Measurements from ENCODE around the gene PAK5.

The PAK5 gene

GRCh38 chr20:9628589-9628988 lies 210.3 kb downstream of the PAK5 start:
- no peak overlapping the region for H3K27ac ChIP-seq (ENCODE audit: insufficient read depth in 1 of 2, low read depth in 1 of 2, low read length in 2 of 2, poor library complexity in 1 of 2, severe bottlenecking in 2 of 2)
- H3K4me3 ChIP-seq (ENCODE audit: control insufficient read depth in 1 of 7, extremely low read depth in 1 of 7, insufficient read depth in 4 of 7, low read depth in 2 of 7, low read length in 6 of 7): no peak overlapping the region
- 80% methylated on average over 1 of the region's 2 CpGs for WGBS (ENCODE audit: insufficient coverage)
- CTCF ChIA-PET: no interaction called here
- no peaks in the 10 kb centered on the region for H3K36me3 ChIP-seq (ENCODE audit: control insufficient read depth in 4 of 4, insufficient read depth in 4 of 4, low read length in 3 of 4)
- no peaks in the 10 kb centered on the region for H3K9me3 ChIP-seq (ENCODE audit: control extremely low read depth in 1 of 5, control insufficient read depth in 4 of 5, insufficient read depth in 2 of 5, low read depth in 1 of 5, low read length in 4 of 5)
- POLR2A ChIA-PET: no interaction called here
- H3K4me1 ChIP-seq (ENCODE audit: control extremely low read depth in 1 of 4, control insufficient read depth in 4 of 4, insufficient read depth in 4 of 4, low read length in 3 of 4): no peaks in the 10 kb centered on the region
- no peak for DNase-seq
- H3K27me3 ChIP-seq (replicated peaks in 2 of 5; ENCODE audit: control insufficient read depth in 4 of 5, insufficient read depth in 5 of 5, low read length in 4 of 5): peaks cover 0 to 31% (median 0%) of the 10 kb centered on the region in 5 experiments

GRCh38 chr20:9628141-9628540 lies 210.7 kb downstream of the PAK5 start:
- H3K27me3 ChIP-seq (replicated peaks in 2 of 5; ENCODE audit: control insufficient read depth in 4 of 5, insufficient read depth in 5 of 5, low read length in 4 of 5): peaks cover 0 to 31% (median 0%) of the 10 kb centered on the region in 5 experiments
- H3K4me3 ChIP-seq (ENCODE audit: control insufficient read depth in 1 of 7, extremely low read depth in 1 of 7, insufficient read depth in 4 of 7, low read depth in 2 of 7, low read length in 6 of 7): no peak overlapping the region
- no peak overlapping the region for H3K27ac ChIP-seq (ENCODE audit: insufficient read depth in 1 of 2, low read depth in 1 of 2, low read length in 2 of 2, poor library complexity in 1 of 2, severe bottlenecking in 2 of 2)
- ChIA-PET POLR2A (no interaction called here), CTCF (no interaction called here)
- H3K4me1 ChIP-seq (ENCODE audit: control extremely low read depth in 1 of 4, control insufficient read depth in 4 of 4, insufficient read depth in 4 of 4, low read length in 3 of 4): no peaks in the 10 kb centered on the region
- DNase-seq: no peak
- peaks cover 0 to under 1% (median 0%) of the 10 kb centered on the region in 5 experiments for H3K9me3 ChIP-seq (ENCODE audit: control extremely low read depth in 1 of 5, control insufficient read depth in 4 of 5, insufficient read depth in 2 of 5, low read depth in 1 of 5, low read length in 4 of 5)
- H3K36me3 ChIP-seq (ENCODE audit: control insufficient read depth in 4 of 4, insufficient read depth in 4 of 4, low read length in 3 of 4): no peaks in the 10 kb centered on the region

GRCh38 chr20:9627219-9627618 lies 211.7 kb downstream of the PAK5 start:
- Histone ChIP-seq H3K4me1 (ENCODE audit: control extremely low read depth in 1 of 4, control insufficient read depth in 4 of 4, insufficient read depth in 4 of 4, low read length in 3 of 4) (no peaks in the 10 kb centered on the region), H3K4me3 (ENCODE audit: control insufficient read depth in 1 of 7, extremely low read depth in 1 of 7, insufficient read depth in 4 of 7, low read depth in 2 of 7, low read length in 6 of 7) (no peak overlapping the region), H3K9me3 (ENCODE audit: control extremely low read depth in 1 of 5, control insufficient read depth in 4 of 5, insufficient read depth in 2 of 5, low read depth in 1 of 5, low read length in 4 of 5) (peaks cover 0 to 3% (median 0%) of the 10 kb centered on the region in 5 experiments), H3K36me3 (ENCODE audit: control insufficient read depth in 4 of 4, insufficient read depth in 4 of 4, low read length in 3 of 4) (no peaks in the 10 kb centered on the region), H3K27me3 (replicated peaks in 2 of 5; ENCODE audit: control insufficient read depth in 4 of 5, insufficient read depth in 5 of 5, low read length in 4 of 5) (peaks cover 0 to 30% (median 2%) of the 10 kb centered on the region in 5 experiments), H3K27ac (ENCODE audit: insufficient read depth in 1 of 2, low read depth in 1 of 2, low read length in 2 of 2, poor library complexity in 1 of 2, severe bottlenecking in 2 of 2) (no peak overlapping the region)
- ChIA-PET POLR2A (interaction anchor here (0.6 kb wide), 1 partner anchor 1006 kb away, joined by 4 read pairs; no protein-coding TSS in a partner anchor), CTCF (interaction anchor here (1.0 kb wide), 1 partner anchor 10 kb away, joined by 6 read pairs; no protein-coding TSS in a partner anchor)
- DNase-seq: no peak
- WGBS (ENCODE audit: insufficient coverage): 100% methylated on average over 2 of the region's 3 CpGs

GRCh38 chr20:9626357-9626756 lies 212.5 kb downstream of the PAK5 start:
- CTCF ChIA-PET: interaction anchor here (1.0 kb wide), 1 partner anchor 9 kb away, joined by 6 read pairs; no protein-coding TSS in a partner anchor
- Histone ChIP-seq H3K4me1 (ENCODE audit: control extremely low read depth in 1 of 4, control insufficient read depth in 4 of 4, insufficient read depth in 4 of 4, low read length in 3 of 4) (no peaks in the 10 kb centered on the region), H3K27me3 (replicated peaks in 2 of 5; ENCODE audit: control insufficient read depth in 4 of 5, insufficient read depth in 5 of 5, low read length in 4 of 5) (peaks cover 0 to 32% (median 2%) of the 10 kb centered on the region in 5 experiments), H3K9me3 (ENCODE audit: control extremely low read depth in 1 of 5, control insufficient read depth in 4 of 5, insufficient read depth in 2 of 5, low read depth in 1 of 5, low read length in 4 of 5) (peaks cover 0 to 3% (median 0%) of the 10 kb centered on the region in 5 experiments), H3K4me3 (ENCODE audit: control insufficient read depth in 1 of 7, extremely low read depth in 1 of 7, insufficient read depth in 4 of 7, low read depth in 2 of 7, low read length in 6 of 7) (no peak overlapping the region), H3K27ac (ENCODE audit: insufficient read depth in 1 of 2, low read depth in 1 of 2, low read length in 2 of 2, poor library complexity in 1 of 2, severe bottlenecking in 2 of 2) (no peak overlapping the region), H3K36me3 (ENCODE audit: control insufficient read depth in 4 of 4, insufficient read depth in 4 of 4, low read length in 3 of 4) (no peaks in the 10 kb centered on the region)
- peak in 2 of 3 donors; percentile 5 to 8 for DNase-seq
- POLR2A ChIA-PET: interaction anchor here (0.6 kb wide), 1 partner anchor 1005 kb away, joined by 4 read pairs; no protein-coding TSS in a partner anchor
- 100% methylated on average over 1 of the region's 3 CpGs for WGBS (ENCODE audit: insufficient coverage)

- ChIA-PET POLR2A (no interaction called here), CTCF (interaction anchor here (0.6 to 2.1 kb wide), 11 partner anchors 9 to 1932 kb away, joined by 3 to 13 read pairs (median 4); no protein-coding TSS in a partner anchor)
- H3K36me3 ChIP-seq (ENCODE audit: control insufficient read depth in 4 of 4, insufficient read depth in 4 of 4, low read length in 3 of 4): no peaks in the 10 kb centered on the region
- no peak overlapping the region for H3K4me3 ChIP-seq (ENCODE audit: control insufficient read depth in 1 of 7, extremely low read depth in 1 of 7, insufficient read depth in 4 of 7, low read depth in 2 of 7, low read length in 6 of 7)
- peaks cover 0 to 54% (median 29%) of the 10 kb centered on the region in 5 experiments for H3K27me3 ChIP-seq (replicated peaks in 2 of 5; ENCODE audit: control insufficient read depth in 4 of 5, insufficient read depth in 5 of 5, low read length in 4 of 5)
- WGBS (ENCODE audit: insufficient coverage): 80% methylated on average over 1 of the region's 5 CpGs
- H3K9me3 ChIP-seq (ENCODE audit: control extremely low read depth in 1 of 5, control insufficient read depth in 4 of 5, insufficient read depth in 2 of 5, low read depth in 1 of 5, low read length in 4 of 5): peaks cover 0 to 14% (median 4%) of the 10 kb centered on the region in 5 experiments
- H3K27ac ChIP-seq (ENCODE audit: insufficient read depth in 1 of 2, low read depth in 1 of 2, low read length in 2 of 2, poor library complexity in 1 of 2, severe bottlenecking in 2 of 2): no peak overlapping the region
- peak in 2 of 3 donors; percentile 20 to 21 for DNase-seq
- H3K4me1 ChIP-seq (ENCODE audit: control extremely low read depth in 1 of 4, control insufficient read depth in 4 of 4, insufficient read depth in 4 of 4, low read length in 3 of 4): peaks cover 0 to 6% (median 0%) of the 10 kb centered on the region in 4 experiments
Measured at GRCh38 chr20:9617940-9618339, 220.9 kb downstream of the PAK5 start.

GRCh38 chr20:9616833-9617461 lies 221.9 kb downstream of the PAK5 start:
- Histone ChIP-seq H3K9me3 (ENCODE audit: control extremely low read depth in 1 of 5, control insufficient read depth in 4 of 5, insufficient read depth in 2 of 5, low read depth in 1 of 5, low read length in 4 of 5) (peaks cover 0 to 17% (median 4%) of the 10 kb centered on the region in 5 experiments), H3K4me3 (ENCODE audit: control insufficient read depth in 1 of 7, extremely low read depth in 1 of 7, insufficient read depth in 4 of 7, low read depth in 2 of 7, low read length in 6 of 7) (no peak overlapping the region), H3K27ac (ENCODE audit: insufficient read depth in 1 of 2, low read depth in 1 of 2, low read length in 2 of 2, poor library complexity in 1 of 2, severe bottlenecking in 2 of 2) (no peak overlapping the region), H3K27me3 (replicated peaks in 2 of 5; ENCODE audit: control insufficient read depth in 4 of 5, insufficient read depth in 5 of 5, low read length in 4 of 5) (peaks cover 0 to 62% (median 31%) of the 10 kb centered on the region in 5 experiments), H3K36me3 (ENCODE audit: control insufficient read depth in 4 of 4, insufficient read depth in 4 of 4, low read length in 3 of 4) (no peaks in the 10 kb centered on the region), H3K4me1 (ENCODE audit: control extremely low read depth in 1 of 4, control insufficient read depth in 4 of 4, insufficient read depth in 4 of 4, low read length in 3 of 4) (peaks cover 0 to 6% (median 0%) of the 10 kb centered on the region in 4 experiments)
- ChIA-PET POLR2A (no interaction called here), CTCF (interaction anchor here (0.8 to 2.1 kb wide), 10 partner anchors 10 to 1933 kb away, joined by 3 to 13 read pairs (median 4); no protein-coding TSS in a partner anchor)
- DNase-seq: peak; percentile 65 to 87 (median 81)
- 8% methylated on average over 7 of the region's 10 CpGs for WGBS (ENCODE audit: insufficient coverage)

- POLR2A ChIA-PET: no interaction called here
- Histone ChIP-seq H3K27me3 (replicated peaks in 2 of 5; ENCODE audit: control insufficient read depth in 4 of 5, insufficient read depth in 5 of 5, low read length in 4 of 5) (peaks cover 0 to 63% (median 34%) of the 10 kb centered on the region in 5 experiments), H3K9me3 (ENCODE audit: control extremely low read depth in 1 of 5, control insufficient read depth in 4 of 5, insufficient read depth in 2 of 5, low read depth in 1 of 5, low read length in 4 of 5) (peaks cover 0 to 17% (median 4%) of the 10 kb centered on the region in 5 experiments), H3K4me3 (ENCODE audit: control insufficient read depth in 1 of 7, extremely low read depth in 1 of 7, insufficient read depth in 4 of 7, low read depth in 2 of 7, low read length in 6 of 7) (no peak overlapping the region), H3K4me1 (ENCODE audit: control extremely low read depth in 1 of 4, control insufficient read depth in 4 of 4, insufficient read depth in 4 of 4, low read length in 3 of 4) (peaks cover 0 to 6% (median 0%) of the 10 kb centered on the region in 4 experiments), H3K27ac (ENCODE audit: insufficient read depth in 1 of 2, low read depth in 1 of 2, low read length in 2 of 2, poor library complexity in 1 of 2, severe bottlenecking in 2 of 2) (no peak overlapping the region), H3K36me3 (ENCODE audit: control insufficient read depth in 4 of 4, insufficient read depth in 4 of 4, low read length in 3 of 4) (no peaks in the 10 kb centered on the region)
- CTCF ChIA-PET: interaction anchor here (0.8 to 2.1 kb wide), 10 partner anchors 11 to 1933 kb away, joined by 3 to 13 read pairs (median 4); no protein-coding TSS in a partner anchor
- WGBS (ENCODE audit: insufficient coverage): 83% methylated on average over 1 of the region's 5 CpGs
- no peak for DNase-seq
Measured at GRCh38 chr20:9616455-9616805, 222.4 kb downstream of the PAK5 start.

Measured in common myeloid progenitor, CD34-positive (primary cell).